Measurements from ENCODE around the gene PMS2.

DNA sequence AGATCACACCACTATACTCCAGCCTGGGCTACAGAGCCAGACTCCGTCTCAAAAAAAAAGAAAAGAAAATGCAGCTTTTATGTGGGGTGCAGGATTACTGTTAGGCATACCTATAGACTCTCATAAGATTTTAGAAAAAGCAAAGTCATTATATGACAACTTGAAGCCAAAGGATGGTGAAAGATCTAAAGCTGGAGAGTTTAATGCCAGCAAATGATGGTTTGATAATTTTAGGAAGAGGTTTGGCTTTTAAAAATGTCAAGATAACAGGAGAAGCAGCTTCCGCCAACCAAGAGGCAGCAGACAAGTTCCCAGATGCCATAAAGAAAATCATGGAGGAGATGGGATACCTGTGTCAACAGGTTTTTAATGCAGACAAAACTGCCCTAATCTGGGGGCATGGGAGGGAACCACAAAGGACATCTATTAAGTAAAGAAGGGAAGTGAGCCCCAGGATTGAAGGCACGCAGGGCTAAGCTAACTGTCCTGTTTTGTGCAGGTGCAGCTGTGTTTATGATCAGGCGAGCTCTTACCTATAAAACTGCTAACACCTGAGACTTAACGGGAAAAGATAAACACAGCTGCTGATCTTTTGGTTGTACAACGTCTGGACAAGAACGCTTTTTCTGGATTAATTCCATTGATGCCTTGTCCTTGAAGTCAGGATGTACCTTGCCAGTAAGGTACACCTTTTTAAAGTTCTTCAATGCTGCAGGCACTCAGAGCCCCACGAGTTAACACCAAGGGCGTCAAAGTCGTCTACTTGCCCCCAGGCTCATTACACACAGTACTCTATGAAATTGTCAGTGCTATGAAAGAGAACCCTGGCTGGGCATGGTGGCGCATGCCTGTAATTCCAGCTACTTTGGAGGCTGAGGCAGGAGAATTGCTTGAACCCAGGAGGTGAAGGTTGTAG lies 11.8 kb upstream of the PMS2 start:
- TF ChIP-seq IRF2 (CRISPR knock-in tag; IDR thresholded peaks at IDR 0.05) (no peak), EP300 (IDR thresholded peaks at IDR 0.05; ENCODE audit: low read length) (no peak), PHF8 (IDR thresholded peaks at IDR 0.05; ENCODE audit: borderline replicate concordance, low read length) (no peak), NFYB (IDR thresholded peaks at IDR 0.05; ENCODE audit: extremely low read depth, insufficient read length) (no peak), BDP1 (IDR thresholded peaks at IDR 0.05; ENCODE audit: insufficient read depth, insufficient read length) (no peak), ZZZ3 (IDR thresholded peaks at IDR 0.05) (no peak), ELF4 (CRISPR knock-in tag; IDR thresholded peaks at IDR 0.05) (no peak), USF2 (CRISPR knock-in tag; IDR thresholded peaks at IDR 0.05) (no peak), MYC (IDR thresholded peaks at IDR 0.05; ENCODE audit: low read depth, low read length) (no peak), MYC (CRISPR knock-in tag; IDR thresholded peaks at IDR 0.05; ENCODE audit: borderline replicate concordance, low read depth) (no peak), MTA1 (IDR thresholded peaks at IDR 0.05; ENCODE audit: borderline replicate concordance) (no peak), POLR2A (conservative IDR thresholded peaks at IDR 0.05) (no peak)
- TF ChIP-seq, protein P1, sequence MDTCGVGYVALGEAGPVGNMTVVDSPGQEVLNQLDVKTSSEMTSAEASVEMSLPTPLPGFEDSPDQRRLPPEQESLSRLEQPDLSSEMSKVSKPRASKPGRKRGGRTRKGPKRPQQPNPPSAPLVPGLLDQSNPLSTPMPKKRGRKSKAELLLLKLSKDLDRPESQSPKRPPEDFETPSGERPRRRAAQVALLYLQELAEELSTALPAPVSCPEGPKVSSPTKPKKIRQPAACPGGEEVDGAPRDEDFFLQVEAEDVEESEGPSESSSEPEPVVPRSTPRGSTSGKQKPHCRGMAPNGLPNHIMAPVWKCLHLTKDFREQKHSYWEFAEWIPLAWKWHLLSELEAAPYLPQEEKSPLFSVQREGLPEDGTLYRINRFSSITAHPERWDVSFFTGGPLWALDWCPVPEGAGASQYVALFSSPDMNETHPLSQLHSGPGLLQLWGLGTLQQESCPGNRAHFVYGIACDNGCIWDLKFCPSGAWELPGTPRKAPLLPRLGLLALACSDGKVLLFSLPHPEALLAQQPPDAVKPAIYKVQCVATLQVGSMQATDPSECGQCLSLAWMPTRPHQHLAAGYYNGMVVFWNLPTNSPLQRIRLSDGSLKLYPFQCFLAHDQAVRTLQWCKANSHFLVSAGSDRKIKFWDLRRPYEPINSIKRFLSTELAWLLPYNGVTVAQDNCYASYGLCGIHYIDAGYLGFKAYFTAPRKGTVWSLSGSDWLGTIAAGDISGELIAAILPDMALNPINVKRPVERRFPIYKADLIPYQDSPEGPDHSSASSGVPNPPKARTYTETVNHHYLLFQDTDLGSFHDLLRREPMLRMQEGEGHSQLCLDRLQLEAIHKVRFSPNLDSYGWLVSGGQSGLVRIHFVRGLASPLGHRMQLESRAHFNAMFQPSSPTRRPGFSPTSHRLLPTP (IDR thresholded peaks at IDR 0.05; ENCODE audit: borderline replicate concordance, extremely low read depth, insufficient read length): no peak
- TF ChIP-seq, protein P2, sequence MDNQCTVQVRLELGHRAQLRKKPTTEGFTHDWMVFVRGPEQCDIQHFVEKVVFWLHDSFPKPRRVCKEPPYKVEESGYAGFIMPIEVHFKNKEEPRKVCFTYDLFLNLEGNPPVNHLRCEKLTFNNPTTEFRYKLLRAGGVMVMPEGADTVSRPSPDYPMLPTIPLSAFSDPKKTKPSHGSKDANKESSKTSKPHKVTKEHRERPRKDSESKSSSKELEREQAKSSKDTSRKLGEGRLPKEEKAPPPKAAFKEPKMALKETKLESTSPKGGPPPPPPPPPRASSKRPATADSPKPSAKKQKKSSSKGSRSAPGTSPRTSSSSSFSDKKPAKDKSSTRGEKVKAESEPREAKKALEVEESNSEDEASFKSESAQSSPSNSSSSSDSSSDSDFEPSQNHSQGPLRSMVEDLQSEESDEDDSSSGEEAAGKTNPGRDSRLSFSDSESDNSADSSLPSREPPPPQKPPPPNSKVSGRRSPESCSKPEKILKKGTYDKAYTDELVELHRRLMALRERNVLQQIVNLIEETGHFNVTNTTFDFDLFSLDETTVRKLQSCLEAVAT (IDR thresholded peaks at IDR 0.05): no peak
